Neural progenitor cell (in vitro differentiated cells): ENCODE measurements around the gene TREM1. TPM values are rescaled to one million over a fixed set of nuclear protein-coding genes. Genes with fewer than 3 reads are reported as not detected.

Experiments
- DNase-seq: peaks from one replicate; pipeline ENCODE4 v3.0.0-alpha.2; 2016; ENCODE audit warnings: low spot score
- H2AFZ ChIP-seq: fragments of 200-600 bp; sonication (generic); replicated peaks from 2 replicates; pipeline ENCODE4 v1.6.1; 2016; ENCODE audit warnings: antibody characterized with exemption
- H3F3A ChIP-seq: fragments of 200-600 bp; sonication (generic); 2 replicates; pipeline ENCODE4 v1.6.1; 2016; ENCODE audit warnings: antibody characterized with exemption, low read depth
- H3K27ac ChIP-seq: fragments of 200-600 bp; sonication (generic); 2 replicates; pipeline ENCODE4 v1.5.1; 2016; ENCODE audit warnings: mild to moderate bottlenecking
- H3K27me3 ChIP-seq: fragments of 200-600 bp; sonication (generic); 2 replicates; pipeline ENCODE4 v1.6.1; 2016; ENCODE audit warnings: mild to moderate bottlenecking, moderate library complexity
- H3K36me3 ChIP-seq: fragments of 200-600 bp; sonication (generic); 2 replicates; pipeline ENCODE4 v1.5.1; 2016
- H3K4me1 ChIP-seq: fragments of 200-600 bp; sonication (generic); 2 replicates; pipeline ENCODE4 v1.6.1; 2016; ENCODE audit warnings: mixed run types
- H3K4me2 ChIP-seq: fragments of 200-600 bp; sonication (generic); 2 replicates; pipeline ENCODE4 v1.6.1; 2016
- H3K4me3 ChIP-seq: fragments of 200-600 bp; sonication (generic); 2 replicates; pipeline ENCODE4 v1.5.1; 2016
- H3K79me2 ChIP-seq: fragments of 200-600 bp; sonication (generic); 2 replicates; pipeline ENCODE4 v1.6.1; 2016; ENCODE audit warnings: low read depth
- H3K9ac ChIP-seq: fragments of 200-600 bp; sonication (generic); 2 replicates; pipeline ENCODE4 v1.6.1; 2016
- H3K9me3 ChIP-seq: fragments of 200-600 bp; sonication (generic); 2 replicates; pipeline ENCODE4 v1.5.1; 2016; ENCODE audit warnings: low read depth
- H4K20me1 ChIP-seq: fragments of 200-600 bp; sonication (generic); 2 replicates; pipeline ENCODE4 v1.6.1; 2016; ENCODE audit warnings: low read depth
- H3K27ac Mint-ChIP-seq: 3 replicates; pipeline ENCODE4 v1.8.0; 2021; ENCODE audit warnings: mixed read lengths
- H3K27me3 Mint-ChIP-seq: 2 replicates; pipeline ENCODE4 v1.8.0; 2022; ENCODE audit warnings: low read depth, mild to moderate bottlenecking, inconsistent platforms, moderate library complexity, mixed read lengths; ENCODE audit not compliant: insufficient read depth
- H3K36me3 Mint-ChIP-seq: 3 replicates; pipeline ENCODE4 v1.8.0; 2021; ENCODE audit warnings: mixed read lengths
- H3K4me1 Mint-ChIP-seq: 3 replicates; pipeline ENCODE4 v1.8.0; 2021; ENCODE audit warnings: mixed read lengths
- H3K4me3 Mint-ChIP-seq: 3 replicates; pipeline ENCODE4 v1.8.0; 2021; ENCODE audit warnings: mild to moderate bottlenecking, moderate library complexity, mixed read lengths
- H3K9me3 Mint-ChIP-seq: 3 replicates; pipeline ENCODE4 v1.8.0; 2020; ENCODE audit warnings: mixed read lengths
- EZH2 ChIP-seq: fragments of 200-600 bp; sonication (generic); IDR thresholded peaks from 2 replicates; pipeline ENCODE4 v1.6.1; 2017; ENCODE audit warnings: antibody characterized with exemption, mild to moderate bottlenecking, moderate library complexity
- EZH2phosphoT487 ChIP-seq: fragments of 200-600 bp; sonication (generic); IDR thresholded peaks from 2 replicates; pipeline ENCODE4 v1.6.1; 2017; ENCODE audit warnings: antibody characterized with exemption
- total RNA-seq: library from RNA; depleted of rRNA; stranded (reverse); fragments of >200 nt; gene quantifications from 2 replicates; pipeline ENCODE4 v1.2.3, GENCODE V29; 2015; ENCODE audit warnings: low replicate concordance
- TF ChIP-seq, protein P1 (sequence below): fragments of 200-600 bp; sonication (generic); IDR thresholded peaks from 2 replicates; pipeline ENCODE4 v1.5.1; 2017; ENCODE audit warnings: antibody characterized with exemption, mild to moderate bottlenecking

The TREM1 gene
- total RNA-seq, 1 donor from 2014 or later = not detected

- Histone ChIP-seq H3K79me2 (no peaks in the 10 kb centered on the region), H3K9me3 (no peaks in the 10 kb centered on the region), H3K36me3 (no peaks in the 10 kb centered on the region), H2AFZ (no peak overlapping the region), H3K4me1 (no peaks in the 10 kb centered on the region), H3K4me2 (no peak overlapping the region), H4K20me1 (no peaks in the 10 kb centered on the region), H3F3A (no peaks in the 10 kb centered on the region), H3K4me3 (no peak overlapping the region), H3K9ac (no peak overlapping the region), H3K27ac (no peak overlapping the region), H3K27me3 (no peaks in the 10 kb centered on the region)
- Mint-ChIP-seq H3K36me3 (no peaks in the 10 kb centered on the region), H3K9me3 (peaks cover 2% of the 10 kb centered on the region), H3K4me1 (peaks cover 37% of the 10 kb centered on the region), H3K27ac (no peak overlapping the region), H3K4me3 (no peak overlapping the region), H3K27me3 (peaks cover 5% of the 10 kb centered on the region)
- no peak for DNase-seq
- no peak for TF ChIP-seq EZH2
- TF ChIP-seq EZH2phosphoT487 = no peak
Observed at GRCh38 chr6:41288030-41288753, 1.7 kb upstream of the TREM1 start.

DNA sequence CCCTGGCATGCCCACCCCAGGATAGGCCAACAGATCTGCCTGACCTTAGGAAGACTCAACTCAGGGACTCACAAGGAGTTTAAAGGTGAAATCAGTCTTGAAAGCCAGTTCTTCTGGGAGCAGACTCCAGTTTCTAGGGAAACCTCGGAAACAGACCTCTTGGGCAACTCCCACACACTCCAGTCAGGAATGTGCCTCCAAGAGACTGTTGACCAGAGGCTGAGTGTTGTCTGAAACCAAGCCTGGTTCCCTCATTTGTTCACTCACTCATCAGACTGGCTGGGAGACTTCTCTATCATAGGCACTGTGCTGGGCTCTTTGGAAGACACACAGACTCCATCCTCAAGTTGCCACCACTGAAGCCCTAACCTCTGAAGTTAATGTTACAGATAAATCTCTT, 1.8 kb downstream of the TREM1 start:
- no peak for DNase-seq
- no peak overlapping the region for H3K9ac ChIP-seq
- no peak overlapping the region for H3K4me3 ChIP-seq
- Mint-ChIP-seq H3K9me3 (peaks cover 4% of the 10 kb centered on the region), H3K4me3 (no peak overlapping the region), H3K4me1 (peaks cover 25% of the 10 kb centered on the region), H3K27me3 (peaks cover 8% of the 10 kb centered on the region), H3K27ac (no peak overlapping the region), H3K36me3 (no peaks in the 10 kb centered on the region)
- TF ChIP-seq, protein P1, sequence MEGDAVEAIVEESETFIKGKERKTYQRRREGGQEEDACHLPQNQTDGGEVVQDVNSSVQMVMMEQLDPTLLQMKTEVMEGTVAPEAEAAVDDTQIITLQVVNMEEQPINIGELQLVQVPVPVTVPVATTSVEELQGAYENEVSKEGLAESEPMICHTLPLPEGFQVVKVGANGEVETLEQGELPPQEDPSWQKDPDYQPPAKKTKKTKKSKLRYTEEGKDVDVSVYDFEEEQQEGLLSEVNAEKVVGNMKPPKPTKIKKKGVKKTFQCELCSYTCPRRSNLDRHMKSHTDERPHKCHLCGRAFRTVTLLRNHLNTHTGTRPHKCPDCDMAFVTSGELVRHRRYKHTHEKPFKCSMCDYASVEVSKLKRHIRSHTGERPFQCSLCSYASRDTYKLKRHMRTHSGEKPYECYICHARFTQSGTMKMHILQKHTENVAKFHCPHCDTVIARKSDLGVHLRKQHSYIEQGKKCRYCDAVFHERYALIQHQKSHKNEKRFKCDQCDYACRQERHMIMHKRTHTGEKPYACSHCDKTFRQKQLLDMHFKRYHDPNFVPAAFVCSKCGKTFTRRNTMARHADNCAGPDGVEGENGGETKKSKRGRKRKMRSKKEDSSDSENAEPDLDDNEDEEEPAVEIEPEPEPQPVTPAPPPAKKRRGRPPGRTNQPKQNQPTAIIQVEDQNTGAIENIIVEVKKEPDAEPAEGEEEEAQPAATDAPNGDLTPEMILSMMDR = no peak
- TF ChIP-seq EZH2 = no peak
- TF ChIP-seq EZH2phosphoT487 = no peak
- no peak overlapping the region for H3K4me2 ChIP-seq
- H3K36me3 ChIP-seq = no peaks in the 10 kb centered on the region
- no peaks in the 10 kb centered on the region for H3K79me2 ChIP-seq
- no peak overlapping the region for H3K27ac ChIP-seq
- H3K4me1 ChIP-seq = no peaks in the 10 kb centered on the region
- no peaks in the 10 kb centered on the region for H3K27me3 ChIP-seq
- no peaks in the 10 kb centered on the region for H4K20me1 ChIP-seq
- H3K9me3 ChIP-seq = no peaks in the 10 kb centered on the region
- no peaks in the 10 kb centered on the region for H3F3A ChIP-seq
- H2AFZ ChIP-seq = no peak overlapping the region

DNA sequence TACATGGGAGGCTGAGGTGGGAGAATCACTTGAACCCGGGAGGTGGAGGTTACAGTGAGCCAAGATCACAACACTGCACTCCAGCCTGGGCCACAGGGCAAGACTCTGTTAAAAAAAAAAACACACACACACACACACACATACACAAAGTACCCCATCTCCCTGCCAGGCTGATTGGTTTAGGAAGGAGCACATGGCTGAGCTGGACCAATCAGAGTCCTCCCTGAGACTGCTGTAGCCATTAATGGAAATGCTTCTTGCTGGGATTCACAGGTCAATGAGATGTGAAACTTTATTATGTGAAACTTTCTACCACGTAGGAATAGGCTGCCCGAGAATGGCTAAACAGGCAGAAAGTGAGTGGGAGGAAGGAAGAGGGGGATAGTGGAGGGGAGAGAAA, 2.9 kb downstream of the TREM1 start:
- TF ChIP-seq EZH2phosphoT487 = no peak
- Histone ChIP-seq H3K36me3 (no peaks in the 10 kb centered on the region), H3K27me3 (no peaks in the 10 kb centered on the region), H3K4me2 (no peak overlapping the region), H3K4me1 (no peaks in the 10 kb centered on the region), H4K20me1 (no peaks in the 10 kb centered on the region), H3F3A (no peaks in the 10 kb centered on the region), H3K79me2 (no peaks in the 10 kb centered on the region), H3K27ac (no peak overlapping the region), H2AFZ (no peak overlapping the region), H3K9me3 (no peaks in the 10 kb centered on the region), H3K4me3 (no peak overlapping the region), H3K9ac (no peak overlapping the region)
- Mint-ChIP-seq H3K4me3 (no peak overlapping the region), H3K9me3 (peaks cover 4% of the 10 kb centered on the region), H3K27ac (no peak overlapping the region), H3K4me1 (peaks cover 31% of the 10 kb centered on the region), H3K27me3 (peaks cover 7% of the 10 kb centered on the region), H3K36me3 (no peaks in the 10 kb centered on the region)
- DNase-seq = no peak

- Histone ChIP-seq H3F3A (no peaks in the 10 kb centered on the region), H2AFZ (no peak overlapping the region), H3K27ac (no peak overlapping the region), H3K9me3 (no peaks in the 10 kb centered on the region), H3K4me2 (no peak overlapping the region), H3K4me1 (no peaks in the 10 kb centered on the region), H3K27me3 (no peaks in the 10 kb centered on the region), H3K9ac (no peak overlapping the region), H3K79me2 (no peaks in the 10 kb centered on the region), H3K36me3 (no peaks in the 10 kb centered on the region), H3K4me3 (no peak overlapping the region), H4K20me1 (no peaks in the 10 kb centered on the region)
- TF ChIP-seq, protein P1 = no peak
- no peak for TF ChIP-seq EZH2
- TF ChIP-seq EZH2phosphoT487 = no peak
- Mint-ChIP-seq H3K4me3 (no peak overlapping the region), H3K9me3 (peaks cover 4% of the 10 kb centered on the region), H3K27ac (no peak overlapping the region), H3K36me3 (no peaks in the 10 kb centered on the region), H3K27me3 (peaks cover 11% of the 10 kb centered on the region), H3K4me1 (peaks cover 18% of the 10 kb centered on the region)
- no peak for DNase-seq
Observed at GRCh38 chr6:41280381-41281057, 6.0 kb downstream of the TREM1 start.
